HG03565 (cell line): ENCODE results near the gene ARFRP1.

Source experiments
- ATAC-seq: cut with Tn5 transposase; IDR thresholded peaks from one replicate; pipeline ENCODE4 v1.9.1; 2021; ENCODE audit warnings: mild to moderate bottlenecking, moderate library complexity; ENCODE audit not compliant: unreplicated experiment

Gene ARFRP1

GRCh38 chr20:63702751-63703470, 4.9 kb downstream of the ARFRP1 start:
- no peak for ATAC-seq

- no peak for ATAC-seq
These were observed 5.6 kb downstream of the ARFRP1 start for GRCh38 chr20:63702036-63702665.

- no peak for ATAC-seq
These were observed 6.3 kb downstream of the ARFRP1 start for GRCh38 chr20:63701329-63702035.

- no peak for ATAC-seq
These were observed 6.8 kb downstream of the ARFRP1 start for GRCh38 chr20:63701051-63701328.

- ATAC-seq = no peak
These were observed 7.4 kb downstream of the ARFRP1 start for GRCh38 chr20:63700199-63701050.

DNA sequence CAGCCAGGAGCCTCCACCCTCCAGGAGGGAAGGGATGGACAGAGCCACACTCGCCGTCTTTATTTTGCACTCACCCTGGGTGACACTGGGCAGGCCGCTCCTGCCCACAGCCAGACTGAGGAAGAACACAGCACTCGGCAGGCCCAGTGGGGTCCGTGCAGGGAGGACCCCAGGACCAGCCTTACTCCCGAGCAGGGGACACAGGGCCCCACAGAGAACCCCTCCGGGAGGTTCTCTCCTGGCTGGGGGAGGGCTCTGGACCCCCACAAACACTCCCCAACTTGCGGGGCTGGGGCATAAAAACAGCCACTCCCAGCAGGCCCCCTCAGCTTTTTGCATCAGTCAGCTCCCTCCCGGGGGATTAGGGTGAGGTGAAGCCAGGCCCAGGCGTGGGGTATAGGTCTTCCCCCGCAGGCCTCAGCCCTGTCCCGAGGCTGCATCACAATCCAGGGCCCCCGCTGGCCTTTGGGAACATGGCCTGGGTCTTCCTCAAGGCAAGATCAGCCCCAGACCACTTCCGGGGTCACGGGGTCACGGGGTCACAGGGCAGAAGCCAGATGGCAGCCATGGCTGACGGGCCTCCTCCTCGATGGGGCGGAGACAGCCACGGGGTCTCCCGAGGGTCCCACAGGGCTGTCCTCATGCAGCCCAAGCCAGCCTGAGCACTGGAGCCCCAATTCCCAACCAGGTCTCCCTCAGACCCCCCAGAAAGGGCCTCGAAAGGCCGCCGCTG, 8.1 kb downstream of the ARFRP1 start:
- no peak for ATAC-seq

- ATAC-seq = no peak
These were observed 8.9 kb downstream of the ARFRP1 start for GRCh38 chr20:63698739-63699465.

DNA sequence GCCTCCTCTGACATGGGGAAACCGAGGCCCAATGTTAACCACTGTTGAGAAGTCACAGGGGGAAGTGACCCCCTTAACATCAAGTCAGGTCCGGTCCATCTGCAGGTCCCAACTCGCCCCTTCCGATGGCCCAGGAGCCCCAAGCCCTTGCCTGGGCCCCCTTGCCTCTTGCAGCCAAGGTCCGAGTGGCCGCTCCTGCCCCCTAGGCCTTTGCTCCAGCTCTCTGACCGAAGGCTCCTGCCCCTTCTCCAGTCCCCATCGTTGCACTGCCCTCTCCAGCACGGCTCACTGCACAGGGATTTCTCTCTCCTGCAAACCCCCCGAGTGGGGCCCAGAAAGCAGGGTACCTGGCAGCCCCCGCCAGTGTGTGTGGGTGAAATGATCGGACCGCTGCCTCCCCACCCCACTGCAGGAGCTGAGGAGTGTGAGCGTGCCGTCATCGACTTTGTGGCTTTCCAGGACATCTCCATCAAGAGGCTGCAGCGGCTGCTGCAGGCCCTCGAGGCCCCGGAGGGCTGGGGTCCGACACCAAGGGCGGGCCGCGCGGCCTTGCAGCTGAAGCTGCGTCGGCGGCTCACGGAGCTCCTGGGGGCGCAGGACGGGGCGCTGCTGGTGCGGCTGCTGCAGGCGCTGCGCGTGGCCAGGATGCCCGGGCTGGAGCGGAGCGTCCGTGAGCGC, 9.8 kb downstream of the ARFRP1 start:
- ATAC-seq = no peak

DNA sequence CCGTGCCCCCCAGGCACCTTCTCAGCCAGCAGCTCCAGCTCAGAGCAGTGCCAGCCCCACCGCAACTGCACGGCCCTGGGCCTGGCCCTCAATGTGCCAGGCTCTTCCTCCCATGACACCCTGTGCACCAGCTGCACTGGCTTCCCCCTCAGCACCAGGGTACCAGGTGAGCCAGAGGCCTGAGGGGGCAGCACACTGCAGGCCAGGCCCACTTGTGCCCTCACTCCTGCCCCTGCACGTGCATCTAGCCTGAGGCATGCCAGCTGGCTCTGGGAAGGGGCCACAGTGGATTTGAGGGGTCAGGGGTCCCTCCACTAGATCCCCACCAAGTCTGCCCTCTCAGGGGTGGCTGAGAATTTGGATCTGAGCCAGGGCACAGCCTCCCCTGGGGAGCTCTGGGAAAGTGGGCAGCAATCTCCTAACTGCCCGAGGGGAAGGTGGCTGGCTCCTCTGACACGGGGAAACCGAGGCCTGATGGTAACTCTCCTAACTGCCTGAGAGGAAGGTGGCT, 10.4 kb downstream of the ARFRP1 start:
- no peak for ATAC-seq

GRCh38 chr20:63696628-63697356, 11.0 kb downstream of the ARFRP1 start, which contains the start of gene TNFRSF6B:
Gene TNFRSF6B, plus strand, starts transcription at chr20:63696652. Its CDS starts 116 bp downstream, at chr20:63696768.
- no peak for ATAC-seq

- ATAC-seq = no peak
These were observed 11.5 kb downstream of the ARFRP1 start for GRCh38 chr20:63696306-63696627.

GRCh38 chr20:63695424-63696305, 12.1 kb downstream of the ARFRP1 start:
- no peak for ATAC-seq

DNA sequence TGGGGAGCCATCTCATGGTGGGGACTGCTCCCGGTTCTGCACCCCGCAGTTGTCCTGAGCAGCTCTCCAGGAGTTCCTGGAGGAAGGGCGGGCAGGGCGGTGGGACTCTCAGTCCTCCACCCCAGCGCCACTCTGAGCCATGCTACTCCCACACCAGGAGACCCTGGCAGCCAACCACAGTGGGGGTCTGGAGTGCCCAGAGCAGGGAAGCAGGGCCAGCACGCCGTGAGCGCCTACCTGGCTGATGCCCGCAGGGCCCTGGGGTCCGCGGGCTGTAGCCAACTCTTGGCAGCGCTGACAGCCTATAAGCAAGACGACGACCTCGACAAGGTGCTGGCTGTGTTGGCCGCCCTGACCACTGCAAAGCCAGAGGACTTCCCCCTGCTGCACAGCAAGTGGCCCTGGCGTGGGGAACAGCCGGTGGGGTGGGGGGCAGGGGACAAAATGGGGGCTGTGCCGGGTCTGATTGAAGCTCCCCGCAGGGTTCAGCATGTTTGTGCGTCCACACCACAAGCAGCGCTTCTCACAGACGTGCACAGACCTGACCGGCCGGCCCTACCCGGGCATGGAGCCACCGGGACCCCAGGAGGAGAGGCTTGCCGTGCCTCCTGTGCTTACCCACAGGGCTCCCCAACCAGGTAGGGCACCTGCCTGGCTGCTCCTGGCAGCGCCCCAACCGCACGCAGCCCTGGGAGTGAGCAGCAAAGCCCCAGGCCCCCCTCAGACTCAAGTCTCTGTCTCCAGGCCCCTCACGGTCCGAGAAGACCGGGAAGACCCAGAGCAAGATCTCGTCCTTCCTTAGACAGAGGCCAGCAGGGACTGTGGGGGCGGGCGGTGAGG, 13.0 kb downstream of the ARFRP1 start:
- no peak for ATAC-seq

GRCh38 chr20:63693733-63694583, 13.8 kb downstream of the ARFRP1 start:
- no peak for ATAC-seq

GRCh38 chr20:63693083-63693732, 14.6 kb downstream of the ARFRP1 start:
- no peak for ATAC-seq
